HUDEP-2 (cell line): ENCODE data around the gene HECW1.
"Not testable (repeated sequence)": the region's sequence is repeated elsewhere in the genome, so short reads cannot be mapped to it uniquely, and the experiment has no call there.

Experiments used
- DNase-seq, 76 experiments: peaks; one replicate each; lab custom pipeline; 2025; ENCODE audit not compliant: unreplicated experiment in 76 of 76; lab: John Stamatoyannopoulos, UW

The HECW1 gene

GRCh38 chr7:43111630-43112458 is 603 bp upstream of the HECW1 start:
- DNase-seq: no peak

DNA sequence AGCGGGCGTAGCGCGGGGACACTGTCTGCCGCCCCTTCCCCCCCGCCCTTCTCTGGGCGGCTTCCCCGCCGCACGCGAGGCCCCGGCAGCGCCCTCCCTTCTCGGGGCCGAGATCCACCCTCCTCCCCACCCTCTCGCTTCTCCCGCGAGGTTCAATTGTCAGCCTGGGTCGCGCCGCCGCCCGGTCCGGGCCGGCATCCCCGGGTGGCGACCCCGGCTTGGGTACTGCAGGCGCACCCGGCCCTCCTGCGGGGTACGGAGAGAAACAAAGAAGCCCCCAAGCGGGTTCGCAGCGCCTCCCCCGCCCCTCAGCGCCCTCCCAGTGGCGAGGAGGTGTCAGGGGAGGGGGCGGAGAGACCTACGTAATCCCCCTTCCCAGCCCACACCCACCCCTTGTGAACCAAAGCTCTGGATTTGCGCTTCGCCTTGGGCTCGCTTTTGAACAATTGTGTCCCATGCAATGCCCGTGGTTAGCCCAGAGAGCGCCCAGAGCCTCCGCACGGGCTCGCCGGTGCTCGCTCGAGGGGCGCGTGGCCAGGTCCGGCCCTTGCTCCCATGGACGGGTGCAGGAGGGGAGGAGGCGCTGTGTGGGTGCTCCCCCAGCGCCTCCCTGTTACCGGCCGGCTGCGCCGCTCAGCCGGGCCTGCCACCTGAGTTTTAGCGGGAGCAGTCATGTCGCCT is 634 bp downstream of the HECW1 start:
- no peak for DNase-seq

- no peak for DNase-seq
Measured at GRCh38 chr7:43113622-43114457, 1.4 kb downstream of the HECW1 start.

DNA sequence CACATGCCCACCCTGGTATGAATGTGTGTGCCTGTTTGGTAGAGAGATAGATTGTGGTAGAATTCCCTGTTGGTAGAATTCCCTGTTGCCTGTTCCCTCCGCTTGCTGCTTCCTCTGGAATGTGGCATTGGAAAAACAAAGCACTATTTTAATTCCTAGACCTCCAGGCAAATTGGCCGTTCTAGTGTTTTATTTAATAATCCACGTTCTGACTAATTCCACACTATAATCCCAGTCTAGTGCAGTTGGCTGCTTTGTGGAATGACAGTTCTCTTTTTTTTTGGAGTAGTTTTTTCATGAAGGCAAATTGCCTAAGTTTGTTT is 2.0 kb downstream of the HECW1 start:
- no peak for DNase-seq

- DNase-seq: no peak
Measured at GRCh38 chr7:43116451-43116850, 4.0 kb downstream of the HECW1 start.

DNA sequence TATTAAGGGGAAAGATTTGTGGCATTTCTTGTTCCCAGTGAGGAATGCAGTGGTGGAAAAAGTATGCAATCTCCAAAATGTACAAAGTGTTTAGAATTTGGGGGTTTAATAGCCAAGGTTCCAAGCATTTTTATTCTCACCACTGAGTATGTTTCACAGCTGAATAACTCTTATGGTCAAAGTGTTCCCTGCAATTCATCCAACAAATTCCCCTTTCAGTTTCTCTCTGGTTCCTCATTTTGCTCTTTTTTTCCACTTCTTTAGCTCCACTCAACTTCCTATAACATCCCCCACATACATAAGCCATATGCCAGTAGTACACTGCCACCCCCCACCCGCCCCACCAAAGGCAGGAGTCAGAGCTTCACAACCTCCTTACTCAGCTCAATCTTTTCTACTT is 4.6 kb downstream of the HECW1 start:
- no peak for DNase-seq

DNA sequence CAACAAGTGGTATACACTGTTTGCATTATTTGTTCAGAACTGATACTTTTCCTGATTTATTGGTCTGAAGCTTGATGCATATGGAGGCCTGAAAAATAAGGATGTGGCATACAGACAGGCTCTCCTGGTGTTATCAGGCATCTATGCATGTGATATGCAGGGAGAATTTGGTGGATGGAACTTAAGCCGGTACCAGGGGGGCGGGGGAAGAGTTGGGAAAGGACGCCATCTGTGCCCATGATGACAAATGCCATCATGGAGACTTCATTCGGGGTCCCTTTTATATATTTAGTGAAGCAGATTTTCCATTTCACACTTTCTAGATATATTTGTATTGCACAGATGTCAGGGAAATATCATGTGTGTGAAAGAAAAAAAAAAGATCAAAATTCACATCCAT is 5.4 kb downstream of the HECW1 start:
- no peak for DNase-seq

DNA sequence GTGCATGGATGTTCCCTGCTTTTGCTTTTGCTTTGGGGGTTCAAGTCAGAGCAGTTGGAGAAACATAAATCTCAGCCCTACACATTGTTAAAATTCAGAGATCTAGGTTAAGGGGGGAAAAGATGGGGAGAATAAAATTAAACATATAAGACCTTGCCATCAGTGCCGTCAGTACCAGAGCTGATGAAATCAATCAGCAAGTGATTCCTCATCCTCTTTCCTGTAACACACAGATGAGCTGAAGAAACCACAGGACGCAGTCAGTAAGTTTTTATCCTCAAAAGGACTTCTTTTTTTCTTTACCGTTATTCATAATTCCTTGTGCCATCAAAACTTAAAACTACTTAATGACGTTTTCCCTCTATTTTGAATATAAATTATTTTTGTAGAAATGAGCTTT is 5.9 kb downstream of the HECW1 start:
- no peak for DNase-seq

GRCh38 chr7:43119371-43120075 is 7.1 kb downstream of the HECW1 start:
- DNase-seq: no peak

GRCh38 chr7:43121973-43122372 is 9.5 kb downstream of the HECW1 start:
- DNase-seq: no peak

- DNase-seq: no peak
Measured at GRCh38 chr7:43123457-43123856, 11.0 kb downstream of the HECW1 start.

DNA sequence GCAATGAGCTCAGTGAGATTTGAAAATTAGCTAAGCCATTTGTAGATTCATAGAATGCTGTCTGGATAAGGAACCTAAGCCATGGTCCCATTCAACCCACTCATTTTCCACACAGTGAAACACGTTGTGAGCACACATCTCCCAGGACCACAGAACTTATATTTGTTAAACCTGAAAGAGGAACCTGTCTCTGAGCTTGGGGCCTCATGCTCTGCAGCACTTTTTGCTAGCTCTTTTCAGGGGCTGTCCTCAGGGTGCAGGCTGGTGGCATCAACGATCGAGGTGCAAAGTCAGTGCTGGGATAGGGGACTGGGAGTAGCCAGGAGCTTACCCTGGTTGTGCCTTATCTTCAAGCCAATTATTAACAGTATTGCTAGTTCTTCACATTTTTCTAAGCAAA is 11.9 kb downstream of the HECW1 start:
- no peak for DNase-seq

- no peak for DNase-seq
Measured at GRCh38 chr7:43130347-43130746, 17.9 kb downstream of the HECW1 start.

DNA sequence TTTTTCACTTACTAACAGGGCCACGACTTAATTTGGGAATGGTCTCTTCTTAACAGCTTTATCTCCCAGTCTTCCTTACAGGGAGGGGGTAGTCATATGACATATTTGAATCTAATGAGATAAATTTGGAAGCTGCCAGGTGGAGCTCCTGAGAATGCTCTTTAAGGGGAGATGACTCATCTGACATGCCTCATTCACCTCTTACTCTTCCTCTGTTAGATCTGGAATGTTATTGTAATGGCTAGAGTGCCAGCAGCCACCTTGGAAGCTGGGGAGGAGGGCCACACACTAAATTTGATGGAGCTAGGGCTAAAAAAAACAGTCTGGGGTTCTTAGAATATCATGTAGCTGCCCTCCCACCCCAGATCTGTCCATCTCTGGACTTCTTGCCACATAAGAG is 22.7 kb downstream of the HECW1 start:
- no peak for DNase-seq

DNA sequence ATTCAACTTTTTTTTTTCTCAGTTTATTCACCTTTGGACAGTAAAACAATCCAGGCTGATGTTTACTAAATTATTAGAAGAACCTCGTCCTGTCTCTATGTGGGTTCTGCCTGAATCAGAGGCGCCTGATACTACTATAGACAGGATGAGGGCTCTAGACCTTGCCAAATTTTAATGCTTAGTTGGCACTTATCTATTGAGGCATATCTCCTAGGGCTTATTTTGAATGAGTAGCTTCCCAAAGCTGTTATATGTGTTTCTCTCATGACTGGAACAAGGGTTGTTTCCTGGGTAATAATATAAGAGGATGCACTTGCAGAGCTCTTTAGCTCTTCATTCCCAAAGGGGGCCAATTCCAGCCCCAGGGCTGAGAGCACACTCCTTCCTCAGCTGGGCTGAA is 23.6 kb downstream of the HECW1 start:
- DNase-seq: no peak

GRCh38 chr7:43137121-43137744 is 24.8 kb downstream of the HECW1 start:
- not testable (repeated sequence) for DNase-seq

GRCh38 chr7:43137811-43138210 is 25.4 kb downstream of the HECW1 start:
- no peak for DNase-seq

DNA sequence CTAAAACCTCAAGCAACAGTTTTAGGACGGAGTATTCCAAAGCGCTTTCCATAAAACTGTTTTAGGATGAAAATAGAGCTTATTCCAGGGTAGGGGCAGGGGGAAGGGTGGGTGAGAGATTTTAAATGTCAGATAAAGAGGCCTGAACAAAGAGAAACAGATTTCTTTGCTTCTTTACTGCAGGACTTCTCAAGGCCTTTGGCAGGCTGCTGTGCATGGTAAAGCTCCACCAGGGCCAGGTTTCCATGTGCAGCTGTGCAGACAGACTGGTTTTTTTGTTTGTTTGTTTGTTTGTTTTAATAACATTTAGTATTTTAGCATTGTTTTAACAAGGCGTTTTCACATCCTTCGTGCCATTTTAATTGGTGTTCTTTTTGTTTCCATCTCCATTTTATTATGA is 26.3 kb downstream of the HECW1 start:
- no peak for DNase-seq

GRCh38 chr7:43139137-43139536 is 26.7 kb downstream of the HECW1 start:
- DNase-seq: no peak

DNA sequence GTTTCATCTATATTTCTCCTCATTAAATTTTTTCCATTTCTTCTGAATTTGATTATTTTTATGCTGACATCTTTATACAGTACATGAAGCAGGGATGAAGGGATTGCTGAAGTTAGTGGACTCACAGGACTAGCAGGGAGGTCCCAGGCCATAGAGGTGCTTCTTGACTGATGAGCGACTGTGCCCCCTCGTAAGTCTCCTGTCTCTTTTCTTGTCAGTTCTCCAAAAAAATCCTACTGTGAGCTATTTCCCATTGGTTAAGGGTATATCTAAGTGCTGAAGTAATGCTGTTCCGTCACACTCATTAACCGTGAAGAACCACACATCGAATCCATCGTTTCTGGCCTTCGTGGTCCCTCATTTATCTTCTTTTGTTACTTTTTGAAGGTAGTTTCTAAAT is 27.7 kb downstream of the HECW1 start:
- no peak for DNase-seq

GRCh38 chr7:43141091-43141490 is 28.6 kb downstream of the HECW1 start:
- no peak for DNase-seq
